Neural crest cell (in vitro differentiated cells): ENCODE results near the gene ROBO1. TPM values are rescaled to one million over a fixed set of nuclear protein-coding genes. Genes with fewer than 3 reads are reported as not detected.

ENCODE experiments used
- DNase-seq: peaks from one replicate; pipeline ENCODE4 v3.0.0; 2021; ENCODE audit warnings: low read depth, mixed read lengths, low spot score
- H3K27ac Mint-ChIP-seq: one replicate; pipeline ENCODE4 v1.8.0; 2021; ENCODE audit warnings: mild to moderate bottlenecking, mixed read lengths; ENCODE audit not compliant: unreplicated experiment
- H3K27me3 Mint-ChIP-seq: 2 replicates; pipeline ENCODE4 v1.8.0; 2021; ENCODE audit warnings: low read depth, mild to moderate bottlenecking, mixed read lengths
- H3K36me3 Mint-ChIP-seq: 2 replicates; pipeline ENCODE4 v1.8.0; 2021; ENCODE audit warnings: low read depth, mild to moderate bottlenecking, mixed read lengths
- H3K4me1 Mint-ChIP-seq: 2 replicates; pipeline ENCODE4 v1.8.0; 2021; ENCODE audit warnings: mixed read lengths
- H3K4me3 Mint-ChIP-seq: one replicate; pipeline ENCODE4 v1.8.0; 2021; ENCODE audit warnings: mild to moderate bottlenecking, mixed read lengths
- H3K9me3 Mint-ChIP-seq: 2 replicates; pipeline ENCODE4 v1.8.0; 2021; ENCODE audit warnings: mixed read lengths
- CTCF ChIP-seq: fragments of 200-600 bp; sonication (generic); conservative IDR thresholded peaks from 2 replicates; pipeline ENCODE4 v1.5.0; 2021; ENCODE audit warnings: antibody characterized with exemption, mild to moderate bottlenecking
- total RNA-seq: library from RNA; stranded (reverse); gene quantifications from 2 replicates; pipeline ENCODE4 v1.2.1, GENCODE V29; 2021

The ROBO1 gene
- total RNA-seq, 1 donor from 2014 or later: 88.7 TPM

- Mint-ChIP-seq H3K4me3 (no peak overlapping the region), H3K4me1 (no peaks in the 10 kb centered on the region), H3K27me3 (no peaks in the 10 kb centered on the region), H3K9me3 (peaks cover 2% of the 10 kb centered on the region), H3K27ac (no peak overlapping the region), H3K36me3 (no peaks in the 10 kb centered on the region)
- no peak for DNase-seq
- TF ChIP-seq CTCF: no peak
These were observed 208.9 kb downstream of the ROBO1 start for GRCh38 chr3:79558943-79559342.

GRCh38 chr3:79555655-79556054 is 212.1 kb downstream of the ROBO1 start:
- DNase-seq: no peak
- no peaks in the 10 kb centered on the region for H3K27me3 Mint-ChIP-seq
- H3K4me3 Mint-ChIP-seq: no peak overlapping the region
- no peaks in the 10 kb centered on the region for H3K36me3 Mint-ChIP-seq
- no peak overlapping the region for H3K27ac Mint-ChIP-seq
- TF ChIP-seq CTCF: no peak
- H3K4me1 Mint-ChIP-seq: no peaks in the 10 kb centered on the region
- peaks cover 2% of the 10 kb centered on the region for H3K9me3 Mint-ChIP-seq

GRCh38 chr3:79551997-79552396 is 215.8 kb downstream of the ROBO1 start:
- Mint-ChIP-seq H3K27ac (no peak overlapping the region), H3K27me3 (no peaks in the 10 kb centered on the region), H3K36me3 (no peaks in the 10 kb centered on the region), H3K4me3 (no peak overlapping the region), H3K9me3 (no peaks in the 10 kb centered on the region), H3K4me1 (no peaks in the 10 kb centered on the region)
- DNase-seq: no peak
- no peak for TF ChIP-seq CTCF

GRCh38 chr3:79551321-79551892 is 216.4 kb downstream of the ROBO1 start:
- Mint-ChIP-seq H3K36me3 (no peaks in the 10 kb centered on the region), H3K9me3 (no peaks in the 10 kb centered on the region), H3K4me3 (no peak overlapping the region), H3K4me1 (no peaks in the 10 kb centered on the region), H3K27me3 (no peaks in the 10 kb centered on the region), H3K27ac (no peak overlapping the region)
- TF ChIP-seq CTCF: no peak
- no peak for DNase-seq

- no peak overlapping the region for H3K4me3 Mint-ChIP-seq
- H3K27ac Mint-ChIP-seq: no peak overlapping the region
- H3K36me3 Mint-ChIP-seq: no peaks in the 10 kb centered on the region
- no peak for TF ChIP-seq CTCF
- no peaks in the 10 kb centered on the region for H3K9me3 Mint-ChIP-seq
- H3K27me3 Mint-ChIP-seq: no peaks in the 10 kb centered on the region
- no peaks in the 10 kb centered on the region for H3K4me1 Mint-ChIP-seq
- DNase-seq: no peak
These were observed 224.4 kb downstream of the ROBO1 start for GRCh38 chr3:79543218-79543982.
